GM19455 (cell line): ENCODE measurements around the gene MSI2.

Experiments used
- ATAC-seq: cut with Tn5 transposase; IDR thresholded peaks from one replicate; pipeline ENCODE4 v1.9.1; 2021; ENCODE audit not compliant: unreplicated experiment

MSI2 gene

GRCh38 chr17:57269052-57269451, 12.7 kb downstream of the MSI2 start:
- no peak for ATAC-seq

DNA sequence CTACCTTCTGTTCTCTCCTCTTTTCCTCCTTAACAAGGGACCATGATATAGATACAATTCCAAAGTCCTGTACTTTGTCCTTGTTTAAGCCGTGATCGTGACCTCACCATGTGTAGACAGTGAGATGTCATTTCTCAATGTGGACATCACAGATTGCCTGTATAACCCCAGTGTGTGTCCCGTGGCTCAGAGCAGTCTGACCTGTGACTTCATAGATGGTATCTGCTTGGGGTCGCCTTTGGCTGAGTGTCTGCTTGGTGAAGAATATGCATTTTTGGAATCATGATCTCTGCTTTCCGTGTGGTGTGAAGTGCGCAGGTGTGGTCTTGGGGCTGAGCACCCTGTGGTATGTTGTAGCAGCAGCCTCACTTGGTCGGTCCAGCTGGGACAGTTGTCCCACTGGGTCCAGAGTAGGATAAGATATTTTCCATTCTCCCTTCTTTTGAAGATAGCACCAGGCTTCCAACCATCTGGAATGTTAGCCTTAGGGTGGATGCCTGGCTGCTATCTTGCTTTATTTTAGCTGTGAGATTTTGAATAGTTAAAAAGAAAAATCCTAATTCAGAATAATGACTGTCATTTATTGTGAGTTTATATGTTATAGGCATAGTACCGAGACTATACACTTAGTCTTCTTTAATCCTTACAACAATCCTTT, 13.4 kb downstream of the MSI2 start:
- no peak for ATAC-seq

GRCh38 chr17:57270801-57271245, 14.5 kb downstream of the MSI2 start:
- ATAC-seq: no peak

DNA sequence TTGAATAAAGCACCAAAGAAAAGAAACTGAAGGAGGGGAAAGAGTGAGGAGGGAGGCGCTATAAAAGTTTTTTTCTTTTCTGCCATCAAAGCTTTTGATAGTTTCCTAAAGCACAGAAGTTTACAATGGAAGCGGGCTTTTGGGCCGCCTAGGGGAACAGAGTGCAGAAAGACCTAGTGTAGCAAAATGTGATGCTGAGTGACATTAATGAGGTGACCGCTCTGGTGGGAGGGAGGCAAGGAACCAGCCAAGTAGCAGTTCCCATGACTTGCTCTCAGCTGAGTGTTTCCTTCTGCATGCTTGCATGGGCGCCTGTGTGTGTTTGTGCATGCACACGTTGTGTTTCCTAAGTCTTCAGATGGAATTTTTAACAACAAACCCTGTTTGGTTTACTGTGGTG, 15.5 kb downstream of the MSI2 start:
- ATAC-seq: no peak

DNA sequence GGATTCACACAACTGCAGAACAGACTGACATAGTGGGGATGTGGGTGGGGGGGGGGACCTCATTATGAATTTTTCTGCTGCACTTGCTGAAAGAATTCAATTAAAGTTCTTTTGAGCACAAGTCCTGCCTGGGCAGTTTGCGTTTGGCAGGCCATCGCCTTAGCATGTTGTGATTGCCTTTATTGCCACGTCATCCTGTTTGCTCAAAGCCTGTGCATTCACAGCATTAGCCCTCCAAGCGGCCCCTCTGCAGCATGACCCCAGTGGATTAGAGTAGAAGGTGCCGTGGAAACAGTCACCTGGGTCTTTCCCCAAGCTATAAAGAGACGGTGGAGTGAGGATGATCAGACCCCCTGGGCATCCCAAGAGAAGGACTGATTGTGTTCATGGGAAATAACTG, 17.2 kb downstream of the MSI2 start:
- no peak for ATAC-seq

- ATAC-seq: no peak
These were observed 17.8 kb downstream of the MSI2 start for GRCh38 chr17:57274162-57274561.

DNA sequence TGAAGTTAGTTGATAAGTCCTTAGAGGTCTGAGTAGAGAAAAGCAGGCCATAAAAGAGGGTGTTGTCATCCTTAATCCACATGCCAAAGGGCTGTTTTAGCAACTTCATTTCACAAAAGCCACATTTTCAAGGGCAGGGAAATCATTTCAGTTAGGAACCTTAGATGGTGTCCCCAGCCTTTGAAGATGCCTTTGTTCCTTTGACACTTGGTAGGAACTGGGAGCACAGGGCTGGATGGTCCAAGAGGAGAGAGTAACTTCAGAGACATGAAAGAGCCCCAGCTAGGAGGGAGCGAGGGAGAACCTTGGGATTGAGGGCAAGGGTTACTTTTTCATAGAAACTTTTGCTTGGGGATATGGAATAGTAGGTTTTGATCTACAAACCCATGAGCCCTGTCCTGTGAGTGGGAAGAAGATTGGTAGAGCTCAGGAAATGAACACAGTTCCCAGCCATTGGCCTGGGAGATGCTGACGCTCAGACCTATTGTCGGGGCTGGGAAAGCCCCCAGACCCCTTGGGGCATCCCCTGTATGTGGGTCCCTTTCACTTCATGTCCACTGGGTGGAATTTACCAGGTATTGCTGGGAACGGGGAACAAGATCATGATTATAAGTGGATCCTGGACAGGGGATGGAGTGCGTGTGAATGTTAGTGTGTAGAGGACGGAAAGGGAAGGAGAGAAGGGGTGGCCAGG, 18.9 kb downstream of the MSI2 start:
- no peak for ATAC-seq

DNA sequence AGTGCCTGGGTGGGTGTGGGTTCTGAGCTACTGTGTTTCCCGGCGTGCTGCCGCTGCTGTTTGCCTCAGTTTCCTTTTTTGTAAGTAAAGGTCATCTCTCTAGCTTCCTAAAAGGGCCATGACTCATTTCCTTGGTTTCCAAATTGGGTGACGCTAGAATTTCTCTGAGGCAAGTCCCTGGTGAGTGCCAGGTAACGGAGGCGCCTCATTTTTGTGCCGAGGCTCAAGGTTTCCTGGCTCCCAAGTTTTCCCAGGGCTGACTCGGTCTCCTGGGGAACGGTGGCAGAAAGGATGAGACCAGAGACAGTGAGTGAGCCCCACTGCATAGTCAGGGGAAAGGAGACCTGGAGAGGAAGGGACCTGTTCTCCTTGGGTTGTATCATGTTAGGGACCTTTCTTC, 20.3 kb downstream of the MSI2 start:
- no peak for ATAC-seq

GRCh38 chr17:57277923-57278604, 21.7 kb downstream of the MSI2 start:
- no peak for ATAC-seq

- no peak for ATAC-seq
These were observed 22.5 kb downstream of the MSI2 start for GRCh38 chr17:57278740-57279387.

DNA sequence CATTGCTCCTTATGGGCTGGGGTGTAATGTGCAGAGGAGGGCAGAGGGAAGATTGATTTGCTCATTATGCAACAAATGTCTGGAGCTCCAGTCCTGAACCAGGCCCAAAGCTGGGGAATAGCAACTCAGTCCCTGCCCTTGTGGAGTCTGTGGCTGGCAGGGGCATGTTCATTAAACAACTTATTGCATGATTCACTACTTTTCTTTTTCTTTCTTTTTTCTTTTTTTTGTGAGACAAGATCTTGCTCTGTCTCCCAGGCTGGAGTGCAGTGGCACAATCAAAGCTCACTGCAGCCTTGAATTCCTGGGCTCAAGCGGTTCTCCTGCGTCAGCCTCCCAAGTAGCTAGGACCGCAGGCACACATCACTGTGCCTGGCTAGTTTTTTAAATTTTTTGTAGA, 23.1 kb downstream of the MSI2 start:
- ATAC-seq: no peak

- no peak for ATAC-seq
These were observed 25.6 kb downstream of the MSI2 start for GRCh38 chr17:57281887-57282286.

DNA sequence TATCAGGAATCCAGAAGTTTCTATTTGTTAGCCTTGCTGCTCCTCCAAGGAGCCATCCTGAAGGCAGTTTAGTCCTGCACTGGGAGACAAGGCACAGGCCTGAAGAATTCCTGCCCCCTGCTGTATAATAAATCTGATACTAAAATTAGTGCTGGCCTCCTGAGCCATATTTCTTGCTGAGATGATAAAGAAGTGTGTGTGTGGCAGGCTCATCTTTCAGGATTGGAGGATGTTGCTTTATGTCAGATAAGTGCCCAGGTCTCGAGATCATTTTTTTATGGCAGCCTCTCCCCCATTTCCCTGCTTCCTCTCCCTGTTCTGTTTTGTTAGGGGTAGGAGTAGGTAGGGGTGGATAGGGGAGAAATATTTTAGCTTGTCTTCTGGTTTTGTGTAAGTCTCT, 26.0 kb downstream of the MSI2 start:
- no peak for ATAC-seq

DNA sequence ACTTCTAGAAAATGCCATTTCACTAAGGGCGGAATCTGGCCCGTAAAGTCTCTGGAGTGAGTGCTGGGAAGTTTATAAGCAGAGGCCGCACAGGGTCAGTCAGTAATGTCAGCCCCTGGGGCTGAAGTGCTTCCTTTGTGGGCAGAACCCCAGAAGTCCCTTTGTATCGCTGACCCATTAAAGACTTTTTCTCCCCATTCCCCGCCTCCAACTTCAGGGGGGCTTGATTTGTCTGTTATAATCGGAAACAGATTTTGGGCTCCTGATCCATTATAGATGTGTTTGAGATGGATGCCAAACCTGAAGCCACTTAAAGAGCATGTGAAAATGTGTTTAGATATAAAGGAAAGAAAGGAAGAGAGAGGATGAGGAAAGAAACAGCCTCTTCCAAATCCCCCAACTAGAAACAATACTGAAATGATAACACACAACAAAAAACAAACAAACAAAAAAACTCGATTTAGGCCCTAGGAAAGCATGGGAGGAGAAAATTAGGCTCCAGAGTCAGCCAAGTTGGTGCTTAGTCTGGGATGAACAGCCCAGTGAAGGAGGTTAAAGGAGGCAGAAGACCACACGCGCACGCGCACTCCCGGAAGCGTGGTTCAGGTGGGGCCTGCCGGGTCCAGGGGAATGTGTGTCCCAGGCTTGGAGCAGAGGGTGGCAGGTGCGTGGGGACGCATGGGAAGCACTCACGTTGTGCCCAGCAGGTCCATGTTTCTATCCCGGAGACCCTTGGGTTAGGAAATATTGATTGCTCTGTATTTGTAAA, 27.1 kb downstream of the MSI2 start:
- ATAC-seq: no peak

DNA sequence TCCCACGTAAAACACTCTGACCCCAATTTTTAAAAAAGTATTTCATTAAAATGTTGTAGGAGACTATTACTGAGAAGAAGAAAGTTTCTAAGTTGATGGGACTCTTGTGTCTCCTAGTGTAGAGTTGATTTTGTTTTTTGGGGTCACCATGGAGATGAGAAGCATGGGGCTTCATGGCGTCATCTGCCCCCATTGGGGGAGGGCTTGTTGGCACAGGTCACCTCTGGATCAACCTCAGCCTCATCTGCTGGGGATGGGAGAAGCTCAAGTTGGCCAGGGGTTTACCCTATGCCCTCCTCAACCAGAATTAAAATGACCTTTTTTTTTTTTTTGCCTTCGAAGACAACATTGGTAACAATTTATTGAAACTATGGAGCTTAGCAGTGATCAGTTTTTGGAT, 28.3 kb downstream of the MSI2 start:
- no peak for ATAC-seq

DNA sequence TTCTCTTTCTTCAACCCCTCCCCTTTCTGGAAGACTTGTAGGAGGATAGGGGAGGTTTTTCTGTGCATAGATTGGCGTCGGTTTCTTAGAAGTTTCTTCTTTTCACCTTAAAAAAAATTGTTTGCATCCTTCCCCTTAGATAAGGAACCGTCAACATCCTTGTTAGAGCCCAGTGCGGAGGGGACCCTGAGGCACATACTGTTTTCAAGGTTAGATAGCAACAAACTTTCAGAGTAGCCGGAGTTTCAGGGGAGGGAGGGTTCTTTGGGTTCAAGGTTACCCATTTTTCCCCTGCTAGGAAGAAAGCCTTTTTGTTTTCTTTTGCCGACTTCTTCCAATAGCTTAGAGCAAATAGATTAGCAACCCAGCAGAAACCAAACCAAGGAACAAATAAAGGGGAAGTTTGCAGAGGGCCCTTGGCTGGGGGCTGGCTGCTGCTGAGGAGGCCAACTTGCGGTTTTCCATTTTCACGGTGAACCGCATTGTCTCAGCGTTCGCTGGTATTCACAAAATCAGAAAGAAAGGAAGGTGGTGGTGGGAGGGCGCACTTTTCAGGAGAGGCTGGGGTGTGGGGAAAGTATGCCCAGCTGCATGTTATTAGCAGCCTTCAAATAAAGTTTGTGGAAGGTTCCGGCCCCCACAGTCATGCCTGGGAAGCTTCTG, 28.8 kb downstream of the MSI2 start:
- ATAC-seq: no peak

DNA sequence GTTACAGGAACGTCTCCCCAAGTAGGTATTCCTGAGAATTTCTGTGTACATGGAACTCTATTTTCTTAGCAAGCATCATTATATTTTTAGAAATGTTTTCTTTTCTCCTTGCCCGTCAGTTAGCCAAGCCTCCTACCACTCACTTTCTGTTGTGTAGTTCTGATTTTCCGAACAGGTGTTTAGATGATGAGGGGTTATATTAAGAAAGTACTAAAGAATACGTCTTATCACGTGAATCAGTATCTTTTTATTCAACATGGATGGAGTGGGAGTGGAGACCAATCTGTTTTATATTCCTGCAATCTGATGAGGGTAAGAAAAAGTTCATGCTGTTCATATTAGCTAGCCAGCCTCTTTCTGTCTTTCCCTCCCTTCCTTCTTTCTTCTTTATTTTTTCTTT, 29.4 kb downstream of the MSI2 start:
- ATAC-seq: no peak

- ATAC-seq: no peak
These were observed 30.2 kb downstream of the MSI2 start for GRCh38 chr17:57286399-57287105.

GRCh38 chr17:57288040-57288772, 31.9 kb downstream of the MSI2 start:
- ATAC-seq: no peak
